ENCODE results near the gene ANKRD33B. TPM values are rescaled to one million over a fixed set of nuclear protein-coding genes. Genes with fewer than 3 reads are reported as not detected.
"Not testable (repeated sequence)": the region's sequence is repeated elsewhere in the genome, so short reads cannot be mapped to it uniquely, and the experiment has no call there.

ANKRD33B gene
- total RNA-seq, 4 donors from 2014 or later: 0.70 to 6.6 (median 3.6) TPM

DNA sequence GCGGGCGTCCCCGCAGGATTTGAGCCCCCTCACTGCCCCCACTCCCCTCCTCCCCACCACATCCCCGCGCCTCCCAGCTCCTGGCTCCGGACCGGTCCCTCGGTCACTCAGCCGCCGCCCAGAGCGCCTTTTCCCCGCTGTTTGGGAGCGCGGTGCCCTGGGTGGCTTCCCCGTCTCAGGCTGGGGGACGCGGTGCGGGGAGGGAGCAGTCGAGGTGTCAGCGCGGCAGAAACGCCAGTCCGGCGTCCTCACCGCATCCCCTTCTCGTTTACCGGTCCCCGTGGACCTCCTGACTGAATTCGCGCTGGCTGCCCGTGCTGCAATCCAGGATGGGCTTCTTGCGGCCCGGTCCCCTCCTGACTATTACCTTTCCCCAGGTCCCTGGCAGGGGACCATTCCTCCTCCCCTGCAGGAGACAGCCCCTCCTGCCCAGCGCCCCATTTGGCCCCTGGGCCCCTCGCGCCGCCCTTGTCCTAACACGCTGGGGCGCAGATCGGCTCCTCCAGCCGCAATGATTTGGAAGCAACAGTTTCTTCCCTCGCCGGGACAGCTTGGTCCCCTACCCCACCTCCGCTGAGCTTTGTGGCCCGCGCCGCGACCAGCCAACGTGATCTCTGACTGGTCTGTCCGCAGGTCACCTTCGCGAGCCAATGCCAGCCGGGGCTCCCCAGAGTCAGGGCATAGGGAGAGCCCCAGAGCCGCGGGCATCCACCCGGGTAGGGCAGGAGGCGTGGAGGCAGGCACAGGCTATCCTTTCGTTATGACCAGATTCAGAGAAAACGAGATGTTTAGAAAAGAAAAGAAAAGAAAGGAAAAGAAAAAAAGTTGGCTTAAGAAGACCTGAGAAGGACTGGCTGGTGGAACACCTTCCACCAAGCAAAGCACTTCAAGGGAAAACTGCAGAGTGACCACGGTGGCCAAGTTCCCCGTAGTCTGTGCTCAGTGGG, 1.2 kb downstream of the ANKRD33B start:
- Histone ChIP-seq H3K4me1 (peaks cover 0 to 29% (median 12%) of the 10 kb centered on the region in 4 donors), H3K27me3 (peaks cover 0 to 25% of the 10 kb centered on the region in 2 donors), H3K4me3 (peak overlapping the region; percentile 56 to 81 (median 68))

GRCh38 chr5:10565785-10566542, 2.1 kb downstream of the ANKRD33B start:
- Histone ChIP-seq H3K27ac (peak overlapping the region in 2 of 4 donors; percentile 34 to 86), H3K27me3 (peaks cover 0 to 25% of the 10 kb centered on the region in 2 donors), H3K9me3 (no peaks in the 10 kb centered on the region), H3K4me3 (peak overlapping the region; percentile 56 to 81 (median 68)), H3K36me3 (no peaks in the 10 kb centered on the region), H3K4me1 (peaks cover 0 to 29% (median 12%) of the 10 kb centered on the region in 4 donors)
- TF ChIP-seq CTCF (IDR thresholded peaks at IDR 0.05) (no peak), POLR2A (IDR thresholded peaks at IDR 0.05) (no peak)
- DNase-seq: peak in 2 of 3 donors; percentile 50

More for the DNA sequence above, 1.2 kb downstream of the ANKRD33B start:
- DNase-seq: peak in 1 of 3 donors; percentile 49
- Histone ChIP-seq H3K9me3 (no peaks in the 10 kb centered on the region), H3K36me3 (no peaks in the 10 kb centered on the region), H3K27ac (peak overlapping the region; percentile 24 to 86 (median 54))
- TF ChIP-seq POLR2A (IDR thresholded peaks at IDR 0.05) (no peak), CTCF (IDR thresholded peaks at IDR 0.05) (no peak)

GRCh38 chr5:10566543-10567068, 2.7 kb downstream of the ANKRD33B start:
- Histone ChIP-seq H3K36me3 (no peaks in the 10 kb centered on the region), H3K9me3 (no peaks in the 10 kb centered on the region), H3K4me3 (peak overlapping the region; percentile 12 to 69 (median 62)), H3K27ac (peak overlapping the region in 2 of 4 donors; percentile 34 to 86), H3K27me3 (peaks cover 0 to 25% of the 10 kb centered on the region in 2 donors), H3K4me1 (peaks cover 0 to 29% (median 12%) of the 10 kb centered on the region in 4 donors)
- DNase-seq: peak in 1 of 3 donors; percentile 37
- TF ChIP-seq POLR2A (IDR thresholded peaks at IDR 0.05) (no peak), CTCF (IDR thresholded peaks at IDR 0.05) (no peak)

DNA sequence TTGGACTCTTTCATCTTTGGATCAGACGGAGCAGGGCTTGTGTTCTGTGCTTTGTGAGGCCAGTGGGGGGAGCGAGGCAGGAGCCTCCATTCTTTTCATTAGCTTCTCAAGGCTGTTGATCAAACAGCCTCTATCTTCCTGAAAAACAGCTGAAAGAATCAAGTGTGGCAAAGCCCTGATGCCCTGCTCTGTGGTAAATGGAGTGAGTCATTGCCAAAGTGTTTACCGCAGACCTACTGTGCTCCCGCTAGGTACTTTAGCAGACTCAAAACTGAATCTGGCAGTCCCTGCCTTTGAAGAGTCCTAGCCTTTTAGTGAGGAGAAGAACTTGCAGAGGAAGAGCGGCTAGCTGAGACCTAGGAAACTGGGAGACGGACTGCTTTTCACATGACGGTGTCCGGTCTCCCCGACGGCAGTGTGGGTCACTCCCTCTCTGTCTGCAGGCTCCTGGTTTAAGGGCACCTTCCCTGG, 3.3 kb downstream of the ANKRD33B start:
- Histone ChIP-seq H3K36me3 (no peaks in the 10 kb centered on the region), H3K27ac (peak overlapping the region in 1 of 4 donors; percentile 86), H3K4me3 (peak overlapping the region in 2 of 4 donors; percentile 12), H3K4me1 (peaks cover 0 to 29% (median 12%) of the 10 kb centered on the region in 4 donors), H3K9me3 (no peaks in the 10 kb centered on the region), H3K27me3 (peaks cover 0 to 25% of the 10 kb centered on the region in 2 donors)
- TF ChIP-seq CTCF (IDR thresholded peaks at IDR 0.05): no peak
- TF ChIP-seq POLR2A (IDR thresholded peaks at IDR 0.05): no peak
- peak in 1 of 3 donors; percentile 38 for DNase-seq

DNA sequence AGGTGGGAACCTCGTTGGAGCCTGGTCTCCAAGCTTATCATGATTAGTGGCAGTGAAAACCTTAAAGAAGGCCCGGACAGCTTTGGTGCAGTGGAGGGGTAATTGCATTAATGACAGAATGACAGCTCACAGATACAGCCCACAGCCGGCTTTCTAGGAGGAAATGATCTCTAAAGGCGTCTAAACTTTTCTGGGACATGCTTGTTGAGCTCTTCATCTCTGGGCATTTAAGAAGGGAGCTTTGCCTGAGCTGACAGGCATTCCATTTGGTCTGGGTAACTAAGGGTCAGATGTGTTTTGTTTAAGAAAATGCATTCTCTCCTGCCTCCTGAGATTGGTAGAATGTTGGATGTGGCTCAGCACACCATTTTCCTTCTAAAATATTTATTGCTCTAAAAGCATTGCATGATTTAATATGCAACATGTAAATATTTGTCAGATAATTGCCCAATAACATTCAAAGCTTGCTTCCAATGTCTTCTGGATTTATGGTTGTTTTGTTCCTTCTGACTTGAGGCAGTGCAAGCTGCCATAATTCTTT, 4.0 kb downstream of the ANKRD33B start:
- Histone ChIP-seq H3K36me3 (no peaks in the 10 kb centered on the region), H3K4me3 (no peak overlapping the region), H3K27me3 (peaks cover 0 to 19% of the 10 kb centered on the region in 2 donors), H3K4me1 (peaks cover 0 to 28% (median 9%) of the 10 kb centered on the region in 4 donors), H3K27ac (peak overlapping the region in 1 of 4 donors; percentile 86), H3K9me3 (no peaks in the 10 kb centered on the region)
- DNase-seq: peak in 1 of 3 donors; percentile 37
- no peak for TF ChIP-seq POLR2A (IDR thresholded peaks at IDR 0.05)
- no peak for TF ChIP-seq CTCF (IDR thresholded peaks at IDR 0.05)

GRCh38 chr5:10570540-10570939, 6.7 kb downstream of the ANKRD33B start:
- DNase-seq, H3K4me3 ChIP-seq, H3K9me3 ChIP-seq, H3K27ac ChIP-seq, H3K4me1 ChIP-seq, H3K36me3 ChIP-seq, H3K27me3 ChIP-seq: not testable (repeated sequence)
